ENCODE measurements around the gene COL25A1. TPM values are rescaled to one million over a fixed set of nuclear protein-coding genes. Genes with fewer than 3 reads are reported as not detected.

COL25A1 gene
- total RNA-seq, 2 donors from 2014 or later = 4.0 to 6.2 TPM

- Mint-ChIP-seq H3K27ac (no peak overlapping the region), H3K9me3 (no peaks in the 10 kb centered on the region), H3K4me3 (no peak overlapping the region), H3K27me3 (ENCODE audit: insufficient read depth) (no peaks in the 10 kb centered on the region), H3K36me3 (ENCODE audit: low read depth) (no peaks in the 10 kb centered on the region), H3K4me1 (peaks cover 6% of the 10 kb centered on the region)
- Histone ChIP-seq H3K4me1 (ENCODE audit: control insufficient read depth, insufficient read depth, low read length) (no peaks in the 10 kb centered on the region), H3K27ac (ENCODE audit: low read depth, low read length) (peak overlapping the region; percentile 33), H3K4me3 (ENCODE audit: low read length) (no peak overlapping the region), H3K9me3 (ENCODE audit: control insufficient read depth, low read length) (no peaks in the 10 kb centered on the region), H3K27me3 (ENCODE audit: control insufficient read depth, insufficient read depth, low read length, poor library complexity, severe bottlenecking) (no peaks in the 10 kb centered on the region), H3K36me3 (ENCODE audit: control insufficient read depth, insufficient read depth, low read length) (no peaks in the 10 kb centered on the region), H3K9ac (ENCODE audit: extremely low read depth, low read length, poor library complexity, severe bottlenecking) (no peak overlapping the region)
- DNase-seq = no peak
- no peak for TF ChIP-seq CTCF (conservative IDR thresholded peaks at IDR 0.05)
- WGBS, 2 experiments (ENCODE audit: insufficient coverage in 1 of 2, insufficient read length in 1 of 2) = 90 to 94% methylated on average over 2 to 3 of the region's 3 CpGs
Observed at GRCh38 chr4:108902769-108903168, 399.7 kb downstream of the COL25A1 start.

GRCh38 chr4:108901291-108901690 lies 401.2 kb downstream of the COL25A1 start:
- no peak overlapping the region for H3K4me3 Mint-ChIP-seq
- no peak overlapping the region for H3K27ac Mint-ChIP-seq
- H3K4me1 ChIP-seq (ENCODE audit: control insufficient read depth, insufficient read depth, low read length) = no peaks in the 10 kb centered on the region
- H3K9me3 Mint-ChIP-seq = no peaks in the 10 kb centered on the region
- H3K27ac ChIP-seq (ENCODE audit: low read depth, low read length) = no peak overlapping the region
- no peak for DNase-seq
- no peaks in the 10 kb centered on the region for H3K36me3 ChIP-seq (ENCODE audit: control insufficient read depth, insufficient read depth, low read length)
- no peaks in the 10 kb centered on the region for H3K27me3 Mint-ChIP-seq (ENCODE audit: insufficient read depth)
- H3K4me1 Mint-ChIP-seq = peaks cover 11% of the 10 kb centered on the region
- no peak overlapping the region for H3K4me3 ChIP-seq (ENCODE audit: low read length)
- TF ChIP-seq CTCF (conservative IDR thresholded peaks at IDR 0.05) = no peak
- WGBS, 2 experiments (ENCODE audit: insufficient coverage in 1 of 2, insufficient read length in 1 of 2) = 100% methylated on average over 1 of the region's 1 CpG; no CpG with 5 or more reads in 1 of the 2 experiments
- H3K9me3 ChIP-seq (ENCODE audit: control insufficient read depth, low read length) = no peaks in the 10 kb centered on the region
- H3K9ac ChIP-seq (ENCODE audit: extremely low read depth, low read length, poor library complexity, severe bottlenecking) = no peak overlapping the region
- no peaks in the 10 kb centered on the region for H3K27me3 ChIP-seq (ENCODE audit: control insufficient read depth, insufficient read depth, low read length, poor library complexity, severe bottlenecking)
- H3K36me3 Mint-ChIP-seq (ENCODE audit: low read depth) = no peaks in the 10 kb centered on the region

GRCh38 chr4:108900018-108900580 lies 402.4 kb downstream of the COL25A1 start:
- no peaks in the 10 kb centered on the region for H3K9me3 ChIP-seq (ENCODE audit: control insufficient read depth, low read length)
- no peak for TF ChIP-seq CTCF (conservative IDR thresholded peaks at IDR 0.05)
- H3K27me3 ChIP-seq (ENCODE audit: control insufficient read depth, insufficient read depth, low read length, poor library complexity, severe bottlenecking) = no peaks in the 10 kb centered on the region
- no peak overlapping the region for H3K9ac ChIP-seq (ENCODE audit: extremely low read depth, low read length, poor library complexity, severe bottlenecking)
- peak overlapping the region; percentile 38 for H3K27ac Mint-ChIP-seq
- 74 to 83% methylated on average over 2 to 3 of the region's 3 CpGs for WGBS, 2 experiments (ENCODE audit: insufficient coverage in 1 of 2, insufficient read length in 1 of 2)
- no peaks in the 10 kb centered on the region for H3K36me3 Mint-ChIP-seq (ENCODE audit: low read depth)
- H3K9me3 Mint-ChIP-seq = no peaks in the 10 kb centered on the region
- no peaks in the 10 kb centered on the region for H3K4me1 ChIP-seq (ENCODE audit: control insufficient read depth, insufficient read depth, low read length)
- no peaks in the 10 kb centered on the region for H3K36me3 ChIP-seq (ENCODE audit: control insufficient read depth, insufficient read depth, low read length)
- H3K4me3 ChIP-seq (ENCODE audit: low read length) = no peak overlapping the region
- no peaks in the 10 kb centered on the region for H3K27me3 Mint-ChIP-seq (ENCODE audit: insufficient read depth)
- no peak overlapping the region for H3K4me3 Mint-ChIP-seq
- peak overlapping the region; percentile 1 for H3K27ac ChIP-seq (ENCODE audit: low read depth, low read length)
- H3K4me1 Mint-ChIP-seq = peaks cover 11% of the 10 kb centered on the region
- DNase-seq = peak; percentile 58

Measured in endodermal cell (in vitro differentiated cells).